ENCODE results near the gene OR51M1. TPM values are rescaled to one million over a fixed set of nuclear protein-coding genes. Genes with fewer than 3 reads are reported as not detected.
"Not testable (repeated sequence)": the region's sequence is repeated elsewhere in the genome, so short reads cannot be mapped to it uniquely, and the experiment has no call there.

The OR51M1 gene, protein sequence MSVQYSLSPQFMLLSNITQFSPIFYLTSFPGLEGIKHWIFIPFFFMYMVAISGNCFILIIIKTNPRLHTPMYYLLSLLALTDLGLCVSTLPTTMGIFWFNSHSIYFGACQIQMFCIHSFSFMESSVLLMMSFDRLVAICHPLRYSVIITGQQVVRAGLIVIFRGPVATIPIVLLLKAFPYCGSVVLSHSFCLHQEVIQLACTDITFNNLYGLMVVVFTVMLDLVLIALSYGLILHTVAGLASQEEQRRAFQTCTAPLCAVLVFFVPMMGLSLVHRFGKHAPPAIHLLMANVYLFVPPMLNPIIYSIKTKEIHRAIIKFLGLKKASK
- not detected for total RNA-seq

DNA sequence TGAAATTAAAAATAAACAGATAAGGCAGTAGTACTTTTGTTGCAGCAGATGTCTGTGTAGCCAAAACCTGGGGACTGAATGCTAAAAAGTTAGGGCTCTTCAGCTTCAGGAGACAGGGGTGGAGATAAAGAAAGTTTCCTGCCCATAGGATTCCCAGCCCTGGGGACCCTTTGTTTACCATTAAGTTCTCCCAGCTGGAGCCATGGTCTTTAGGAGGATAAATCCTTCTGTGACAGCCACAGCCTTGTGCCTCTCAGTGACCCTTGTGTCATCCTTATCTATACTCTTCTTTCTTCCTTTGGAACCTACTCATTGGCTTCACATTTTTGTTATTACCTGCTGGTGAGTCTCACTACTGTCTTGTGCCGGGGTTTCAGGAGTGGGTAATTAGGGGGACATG lies at the start of gene OR51M1:
Gene OR51M1 (plus strand): TSS at position 237 of the 400 bp plus-strand sequence. CDS start 5,587 bp downstream, outside the sequence.
- intact Hi-C loops (cut with DNase I): no loop called here
- Histone ChIP-seq H3K36me3 (no peaks in the 10 kb centered on the region), H3K4me1 (no peaks in the 10 kb centered on the region), H3K4me3 (no peak within 1 kb of the TSS), H3K27me3 (no peaks in the 10 kb centered on the region), H3K27ac (no peak within 1 kb of the TSS), H3K9me3 (no peaks in the 10 kb centered on the region)
- no peak for DNase-seq (ENCODE audit: low spot score in 2 of 2)
- TF ChIP-seq CTCF (IDR thresholded peaks at IDR 0.05): no peak

DNA sequence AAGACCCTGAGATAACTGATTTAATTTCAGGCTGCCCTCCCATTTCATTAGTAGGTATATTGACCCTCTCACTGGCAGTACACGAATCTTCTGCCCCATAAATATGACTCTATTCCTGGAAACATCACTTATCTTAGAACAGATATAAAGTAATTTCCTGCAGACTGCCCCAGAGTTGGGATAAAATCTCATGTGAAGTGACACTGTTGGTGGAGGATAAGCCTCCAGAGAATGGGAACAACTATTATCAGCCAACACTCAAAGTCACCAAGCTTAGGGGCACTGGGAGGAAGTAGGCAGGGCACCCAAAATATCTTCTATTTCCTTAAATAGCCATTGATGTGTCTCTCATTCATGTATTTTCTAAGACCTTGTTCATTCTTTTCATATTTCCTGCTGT lies 48.4 kb upstream of the OR51M1 start:
- intact Hi-C loops (cut with DNase I): no loop called here

GRCh38 chr11:5336331-5336730 lies 47.3 kb upstream of the OR51M1 start:
- Histone ChIP-seq H3K4me3 (no peak overlapping the region), H3K4me1 (no peaks in the 10 kb centered on the region), H3K9me3 (no peaks in the 10 kb centered on the region), H3K27ac (no peak overlapping the region), H3K36me3 (no peaks in the 10 kb centered on the region), H3K27me3 (no peaks in the 10 kb centered on the region)
- intact Hi-C loops (cut with DNase I): no loop called here
- no peak for DNase-seq (ENCODE audit: low spot score in 2 of 2)
- TF ChIP-seq CTCF (IDR thresholded peaks at IDR 0.05): no peak

More for the DNA sequence above, 48.4 kb upstream of the OR51M1 start:
- Histone ChIP-seq H3K4me1 (no peaks in the 10 kb centered on the region), H3K9me3 (no peaks in the 10 kb centered on the region), H3K27me3 (no peaks in the 10 kb centered on the region), H3K27ac (no peak overlapping the region), H3K4me3 (no peak overlapping the region), H3K36me3 (no peaks in the 10 kb centered on the region)
- TF ChIP-seq CTCF (IDR thresholded peaks at IDR 0.05): no peak
- DNase-seq (ENCODE audit: low spot score in 2 of 2): no peak

- DNase-seq (ENCODE audit: low spot score in 2 of 2); H3K9me3 ChIP-seq; H3K36me3 ChIP-seq; H3K4me3 ChIP-seq; H3K4me1 ChIP-seq; H3K27ac ChIP-seq; H3K27me3 ChIP-seq; intact Hi-C loops (cut with DNase I): not testable (repeated sequence)
Observed at GRCh38 chr11:5337253-5337652, 46.4 kb upstream of the OR51M1 start.

DNA sequence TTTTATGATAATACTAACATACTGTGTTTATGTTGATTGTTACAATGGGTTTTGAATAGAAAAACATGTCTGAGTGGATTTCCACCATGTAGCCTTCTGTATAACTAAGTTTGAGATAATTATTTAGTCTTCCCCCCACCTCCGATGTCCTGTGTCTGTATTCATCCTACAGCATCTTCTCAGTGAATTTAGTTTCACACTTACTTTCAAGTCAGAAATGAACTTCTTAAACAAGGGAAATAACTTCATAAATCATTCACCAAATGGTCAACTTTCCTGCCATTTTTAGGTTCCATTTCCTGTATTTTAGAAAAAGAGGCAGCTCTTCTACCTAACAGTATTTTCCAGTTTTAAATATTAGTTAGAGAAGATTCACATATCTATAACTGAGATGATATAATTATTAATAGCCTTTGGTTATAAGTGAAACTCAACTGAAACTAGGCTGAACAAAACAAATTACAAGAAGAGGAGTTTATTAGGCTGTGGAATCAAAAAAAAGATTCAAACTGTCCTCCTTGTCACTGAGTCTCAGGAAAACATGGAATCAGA lies 43.8 kb upstream of the OR51M1 start:
- no peak for TF ChIP-seq CTCF (IDR thresholded peaks at IDR 0.05)
- intact Hi-C loops (cut with DNase I): no loop called here
- no peak overlapping the region for H3K4me3 ChIP-seq
- DNase-seq (ENCODE audit: low spot score in 2 of 2): no peak
- no peaks in the 10 kb centered on the region for H3K9me3 ChIP-seq
- H3K27me3 ChIP-seq: no peaks in the 10 kb centered on the region
- H3K27ac ChIP-seq: no peak overlapping the region
- H3K36me3 ChIP-seq: no peaks in the 10 kb centered on the region
- H3K4me1 ChIP-seq: no peaks in the 10 kb centered on the region

GRCh38 chr11:5343474-5344335 lies 39.9 kb upstream of the OR51M1 start, which contains the start of gene OR51B5:
OR51B5 (minus strand) TSS chr11:5343524; CDS start chr11:5343524, 0 bp downstream.
- Histone ChIP-seq H3K9me3 (no peaks in the 10 kb centered on the region), H3K4me3 (no peak within 1 kb of the TSS), H3K4me1 (no peaks in the 10 kb centered on the region), H3K36me3 (no peaks in the 10 kb centered on the region), H3K27ac (no peak within 1 kb of the TSS), H3K27me3 (no peaks in the 10 kb centered on the region)
- TF ChIP-seq CTCF (IDR thresholded peaks at IDR 0.05): no peak
- intact Hi-C loops (cut with DNase I): no loop called here
- no peak for DNase-seq (ENCODE audit: low spot score in 2 of 2)

Data from ascending aorta (tissue), 2 donors.